ENCODE data around the gene KLHL17.

Gene KLHL17

GRCh38 chr1:962381-963300 lies 2.3 kb downstream of the KLHL17 start:
- TF ChIP-seq, protein P1, sequence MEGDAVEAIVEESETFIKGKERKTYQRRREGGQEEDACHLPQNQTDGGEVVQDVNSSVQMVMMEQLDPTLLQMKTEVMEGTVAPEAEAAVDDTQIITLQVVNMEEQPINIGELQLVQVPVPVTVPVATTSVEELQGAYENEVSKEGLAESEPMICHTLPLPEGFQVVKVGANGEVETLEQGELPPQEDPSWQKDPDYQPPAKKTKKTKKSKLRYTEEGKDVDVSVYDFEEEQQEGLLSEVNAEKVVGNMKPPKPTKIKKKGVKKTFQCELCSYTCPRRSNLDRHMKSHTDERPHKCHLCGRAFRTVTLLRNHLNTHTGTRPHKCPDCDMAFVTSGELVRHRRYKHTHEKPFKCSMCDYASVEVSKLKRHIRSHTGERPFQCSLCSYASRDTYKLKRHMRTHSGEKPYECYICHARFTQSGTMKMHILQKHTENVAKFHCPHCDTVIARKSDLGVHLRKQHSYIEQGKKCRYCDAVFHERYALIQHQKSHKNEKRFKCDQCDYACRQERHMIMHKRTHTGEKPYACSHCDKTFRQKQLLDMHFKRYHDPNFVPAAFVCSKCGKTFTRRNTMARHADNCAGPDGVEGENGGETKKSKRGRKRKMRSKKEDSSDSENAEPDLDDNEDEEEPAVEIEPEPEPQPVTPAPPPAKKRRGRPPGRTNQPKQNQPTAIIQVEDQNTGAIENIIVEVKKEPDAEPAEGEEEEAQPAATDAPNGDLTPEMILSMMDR (IDR thresholded peaks at IDR 0.05) = no peak

GRCh38 chr1:963301-963651 lies 2.9 kb downstream of the KLHL17 start:
- TF ChIP-seq, protein P1 (IDR thresholded peaks at IDR 0.05) = no peak

- TF ChIP-seq, protein P1 (IDR thresholded peaks at IDR 0.05) = no peak
These were observed 3.6 kb downstream of the KLHL17 start for GRCh38 chr1:963746-964525.

- TF ChIP-seq, protein P1 (IDR thresholded peaks at IDR 0.05) = no peak
These were observed 4.5 kb downstream of the KLHL17 start for GRCh38 chr1:964691-965525.

DNA sequence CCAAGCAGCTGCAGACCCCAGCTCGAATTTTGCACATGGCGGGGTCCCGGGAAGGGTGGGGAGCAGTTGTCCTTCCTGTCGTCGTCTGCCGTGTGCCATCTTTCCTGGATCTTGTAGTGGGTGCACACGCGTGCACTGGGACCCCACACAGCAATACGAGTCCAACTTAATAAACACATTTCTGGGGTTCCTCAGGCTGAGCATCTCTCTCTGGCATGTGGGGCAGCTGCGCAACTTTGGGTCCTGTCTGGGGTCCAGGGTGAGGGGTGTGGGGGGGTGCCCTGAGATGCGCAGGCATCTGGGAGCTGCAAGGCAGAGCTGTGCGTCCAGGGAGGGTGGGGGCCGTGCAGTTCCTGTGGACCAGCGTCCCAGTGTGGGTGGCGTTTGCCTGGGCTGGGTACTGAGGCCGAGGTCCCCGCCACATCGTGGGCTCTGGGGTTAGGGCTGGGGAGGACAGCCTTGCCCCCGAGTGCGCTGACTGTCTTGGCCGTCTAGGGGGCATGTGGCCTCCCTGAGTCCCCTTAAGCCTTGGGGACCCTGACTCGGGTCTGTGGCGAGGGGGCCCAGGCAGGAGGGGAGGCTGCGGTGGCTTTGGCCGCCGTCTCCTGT lies 5.2 kb downstream of the KLHL17 start:
- TF ChIP-seq, protein P1 (IDR thresholded peaks at IDR 0.05) = no peak

- TF ChIP-seq, protein P1 (IDR thresholded peaks at IDR 0.05) = no peak
These were observed 5.8 kb downstream of the KLHL17 start, which contains the start of gene PLEKHN1 for GRCh38 chr1:966135-966703. TSS of gene PLEKHN1 (plus strand) at chr1:966482. CDS start at chr1:966532, 50 bp downstream.

All from LNCAP (cell line).